Upper lobe of left lung (tissue), 4 donors: Measurements from ENCODE around the gene HS6ST2.

Experiments used
- CTCF ChIP-seq, 6 experiments: fragments of 450-650 bp in 4 of 6; fragments of 200-600 bp in 2 of 6; sonication (generic) in 2 of 6; IDR thresholded peaks; one replicate each; pipeline ENCODE4 v1.5.1; 2016 to 2019; ENCODE audit warnings: antibody characterized with exemption in 6 of 6
- EP300 ChIP-seq, 4 donors: sonication (generic); formaldehyde crosslinking; IDR thresholded peaks; one replicate each; pipeline ENCODE4 v1.5.1; 2017; ENCODE audit warnings: antibody characterized with exemption in 4 of 4, control low read depth in 2 of 4
- POLR2A ChIP-seq, 4 donors: fragments of 450-650 bp; IDR thresholded peaks; one replicate each; pipeline ENCODE4 v1.5.1; 2016 to 2017; ENCODE audit warnings: antibody characterized with exemption in 4 of 4, mild to moderate bottlenecking in 2 of 4

- TF ChIP-seq EP300 (IDR thresholded peaks at IDR 0.05) (no peak), CTCF (IDR thresholded peaks at IDR 0.05) (no peak), POLR2A (IDR thresholded peaks at IDR 0.05) (no peak)
These were observed 110.0 kb downstream of the HS6ST2 start for GRCh38 chrX:132848296-132848970.
